K562 (cell line): ENCODE measurements around the gene TLCD1. TPM values are rescaled to one million over a fixed set of nuclear protein-coding genes. Genes with fewer than 3 reads are reported as not detected.

Experiments used
- CTBP1 ChIP-seq: fragments of 450-650 bp; IDR thresholded peaks from 2 replicates; pipeline ENCODE4 v1.6.1; 2016; ENCODE audit warnings: borderline replicate concordance
- ETV1 ChIP-seq: fragments of 450-650 bp; conservative IDR thresholded peaks from 2 replicates; pipeline ENCODE4 v1.6.1; 2016; ENCODE audit warnings: missing genetic modification characterization, control low read depth, low read depth, missing compliant biosample characterization
- EZH2 ChIP-seq: IDR thresholded peaks from 2 replicates; pipeline ENCODE4 v1.6.1; 2012; ENCODE audit warnings: low read depth, mild to moderate bottlenecking, inconsistent platforms, low read length, borderline replicate concordance
- PBX2 ChIP-seq, 2 experiments: IDR thresholded peaks in 1 of 2; conservative IDR thresholded peaks in 1 of 2; 2 replicates each; pipeline ENCODE4 v1.6.1; 2016; ENCODE audit warnings: low read depth in 2 of 2, mild to moderate bottlenecking in 1 of 2, missing compliant biosample characterization in 1 of 2, missing genetic modification characterization in 1 of 2, moderate library complexity in 1 of 2
- PHB ChIP-seq: fragments of 250-450 bp; sonication (Bioruptor Pico); IDR thresholded peaks from 2 replicates; pipeline ENCODE4 v1.5.0; 2021
- TEAD1 ChIP-seq, 2 experiments: fragments of 450-650 bp in 1 of 2; sonication (generic) in 1 of 2; formaldehyde crosslinking; IDR thresholded peaks; 2 replicates each; pipeline versions ENCODE4 v1.4.0 to v1.8.0; 2020 to 2022; ENCODE audit warnings: mild to moderate bottlenecking in 2 of 2, missing genetic modification reagents in 1 of 2
- ZHX1 ChIP-seq: fragments of 150-350 bp; conservative IDR thresholded peaks from 2 replicates; pipeline ENCODE4 v1.6.1; 2014; ENCODE audit warnings: low read length
- ZNF431 ChIP-seq: sonication (generic); formaldehyde crosslinking; IDR thresholded peaks from 2 replicates; pipeline ENCODE4 v1.8.0; 2022; ENCODE audit warnings: mild to moderate bottlenecking, missing genetic modification reagents
- ZNF79 ChIP-seq: fragments of 250-450 bp; sonication (Bioruptor Pico); IDR thresholded peaks from 2 replicates; pipeline ENCODE4 v1.4.0; 2020; ENCODE audit warnings: low read depth, mild to moderate bottlenecking, moderate library complexity
- polyA plus RNA-seq, 8 experiments: library from polyadenylated mRNA; depleted of rRNA in 4 of 8; stranded (reverse) in 5 of 8; unstranded in 3 of 8; fragments of >200 nt; fragmentation: Nextera tagmentation in 2 of 8; fragmentation: Illumina TruSeq in 1 of 8; extraction: Ambion mirVana in 2 of 8; extraction: Trizol in 1 of 8; gene quantifications; 2 replicates each; pipeline versions ENCODE4 v1.2.1 to v1.2.3, GENCODE V29; 2011 to 2014; ENCODE audit warnings: inconsistent platforms in 1 of 8, missing spikeins in 1 of 8
- total RNA-seq, 7 experiments: library from RNA; depleted of rRNA in 6 of 7; stranded (reverse); fragments of >200 nt in 6 of 7; fragmentation: Illumina TruSeq in 2 of 7; extraction: Trizol in 2 of 7; gene quantifications; 2 replicates each; pipeline versions ENCODE4 v1.2.1 to v1.2.3, GENCODE V29; 2011 to 2021; ENCODE audit warnings: low replicate concordance in 1 of 7
- TF ChIP-seq, protein P1 (sequence below): fragments of 200-800 bp; sonication (Bioruptor generic); IDR thresholded peaks from 2 replicates; pipeline ENCODE4 v1.6.1; 2017; ENCODE audit warnings: missing genetic modification characterization, missing compliant biosample characterization
- TF ChIP-seq, protein P2 (sequence below): sonication (generic); formaldehyde crosslinking; IDR thresholded peaks from 2 replicates; pipeline ENCODE4 v1.8.0; 2022; ENCODE audit warnings: mild to moderate bottlenecking, missing genetic modification reagents
- TF ChIP-seq, protein P3 (sequence below): fragments of 150-350 bp; IDR thresholded peaks from 2 replicates; pipeline ENCODE4 v1.6.1; 2014; ENCODE audit warnings: low read depth, mild to moderate bottlenecking, low read length, borderline replicate concordance
- TF ChIP-seq, protein P4 (sequence below): sonication (generic); IDR thresholded peaks from 2 replicates; pipeline ENCODE4 v1.6.1; 2016

Gene TLCD1
- total and polyA plus RNA-seq, 9 of the 15 experiments (the other 6 are each of a cell fraction or from before 2014, with no cell fraction given): 6.8 to 37.7 (median 21.7) TPM

- TF ChIP-seq, protein P1, sequence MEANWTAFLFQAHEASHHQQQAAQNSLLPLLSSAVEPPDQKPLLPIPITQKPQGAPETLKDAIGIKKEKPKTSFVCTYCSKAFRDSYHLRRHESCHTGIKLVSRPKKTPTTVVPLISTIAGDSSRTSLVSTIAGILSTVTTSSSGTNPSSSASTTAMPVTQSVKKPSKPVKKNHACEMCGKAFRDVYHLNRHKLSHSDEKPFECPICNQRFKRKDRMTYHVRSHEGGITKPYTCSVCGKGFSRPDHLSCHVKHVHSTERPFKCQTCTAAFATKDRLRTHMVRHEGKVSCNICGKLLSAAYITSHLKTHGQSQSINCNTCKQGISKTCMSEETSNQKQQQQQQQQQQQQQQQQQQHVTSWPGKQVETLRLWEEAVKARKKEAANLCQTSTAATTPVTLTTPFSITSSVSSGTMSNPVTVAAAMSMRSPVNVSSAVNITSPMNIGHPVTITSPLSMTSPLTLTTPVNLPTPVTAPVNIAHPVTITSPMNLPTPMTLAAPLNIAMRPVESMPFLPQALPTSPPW (CRISPR knock-in tag): peak; percentile 7
- TF ChIP-seq ZNF79 (no peak), ZNF431 (CRISPR knock-in tag) (peak; percentile 89; the same call in 1 of the 2 replicates), PBX2 (CRISPR knock-in tag; IDR thresholded peaks at IDR 0.05; ENCODE audit: low read depth) (no peak), PBX2 (tag; conservative IDR thresholded peaks at IDR 0.05; ENCODE audit: low read depth) (no peak), EZH2 (no peak), ZHX1 (no peak), TEAD1 (CRISPR knock-in tag; IDR thresholded peaks at IDR 0.05) (peak in 1 of 2 experiments; percentile 80; a peak in 2 of 4 replicates), ETV1 (tag) (peak; percentile 36; the same call in 1 of the 2 replicates), CTBP1 (peak; percentile 38), PHB (CRISPR knock-in tag) (no peak)
- TF ChIP-seq, protein P2, sequence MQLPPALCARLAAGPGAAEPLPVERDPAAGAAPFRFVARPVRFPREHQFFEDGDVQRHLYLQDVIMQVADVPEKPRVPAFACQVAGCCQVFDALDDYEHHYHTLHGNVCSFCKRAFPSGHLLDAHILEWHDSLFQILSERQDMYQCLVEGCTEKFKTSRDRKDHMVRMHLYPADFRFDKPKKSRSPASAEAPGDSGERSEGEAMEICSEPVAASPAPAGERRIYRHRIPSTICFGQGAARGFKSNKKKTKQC (CRISPR knock-in tag): no peak
- TF ChIP-seq, protein P3, sequence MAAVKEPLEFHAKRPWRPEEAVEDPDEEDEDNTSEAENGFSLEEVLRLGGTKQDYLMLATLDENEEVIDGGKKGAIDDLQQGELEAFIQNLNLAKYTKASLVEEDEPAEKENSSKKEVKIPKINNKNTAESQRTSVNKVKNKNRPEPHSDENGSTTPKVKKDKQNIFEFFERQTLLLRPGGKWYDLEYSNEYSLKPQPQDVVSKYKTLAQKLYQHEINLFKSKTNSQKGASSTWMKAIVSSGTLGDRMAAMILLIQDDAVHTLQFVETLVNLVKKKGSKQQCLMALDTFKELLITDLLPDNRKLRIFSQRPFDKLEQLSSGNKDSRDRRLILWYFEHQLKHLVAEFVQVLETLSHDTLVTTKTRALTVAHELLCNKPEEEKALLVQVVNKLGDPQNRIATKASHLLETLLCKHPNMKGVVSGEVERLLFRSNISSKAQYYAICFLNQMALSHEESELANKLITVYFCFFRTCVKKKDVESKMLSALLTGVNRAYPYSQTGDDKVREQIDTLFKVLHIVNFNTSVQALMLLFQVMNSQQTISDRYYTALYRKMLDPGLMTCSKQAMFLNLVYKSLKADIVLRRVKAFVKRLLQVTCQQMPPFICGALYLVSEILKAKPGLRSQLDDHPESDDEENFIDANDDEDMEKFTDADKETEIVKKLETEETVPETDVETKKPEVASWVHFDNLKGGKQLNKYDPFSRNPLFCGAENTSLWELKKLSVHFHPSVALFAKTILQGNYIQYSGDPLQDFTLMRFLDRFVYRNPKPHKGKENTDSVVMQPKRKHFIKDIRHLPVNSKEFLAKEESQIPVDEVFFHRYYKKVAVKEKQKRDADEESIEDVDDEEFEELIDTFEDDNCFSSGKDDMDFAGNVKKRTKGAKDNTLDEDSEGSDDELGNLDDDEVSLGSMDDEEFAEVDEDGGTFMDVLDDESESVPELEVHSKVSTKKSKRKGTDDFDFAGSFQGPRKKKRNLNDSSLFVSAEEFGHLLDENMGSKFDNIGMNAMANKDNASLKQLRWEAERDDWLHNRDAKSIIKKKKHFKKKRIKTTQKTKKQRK: no peak
- TF ChIP-seq, protein P4, sequence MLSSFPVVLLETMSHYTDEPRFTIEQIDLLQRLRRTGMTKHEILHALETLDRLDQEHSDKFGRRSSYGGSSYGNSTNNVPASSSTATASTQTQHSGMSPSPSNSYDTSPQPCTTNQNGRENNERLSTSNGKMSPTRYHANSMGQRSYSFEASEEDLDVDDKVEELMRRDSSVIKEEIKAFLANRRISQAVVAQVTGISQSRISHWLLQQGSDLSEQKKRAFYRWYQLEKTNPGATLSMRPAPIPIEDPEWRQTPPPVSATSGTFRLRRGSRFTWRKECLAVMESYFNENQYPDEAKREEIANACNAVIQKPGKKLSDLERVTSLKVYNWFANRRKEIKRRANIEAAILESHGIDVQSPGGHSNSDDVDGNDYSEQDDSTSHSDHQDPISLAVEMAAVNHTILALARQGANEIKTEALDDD: no peak
Measured at GRCh38 chr17:28743243-28744103, 17.4 kb upstream of the TLCD1 start, which contains the start of gene TRAF4 (continued).
